ENCODE data around the gene TMEM43.

Gene TMEM43

GRCh38 chr3:14137004-14137403 is 12.2 kb downstream of the TMEM43 start:
- H3K4me3 ChIP-seq (ENCODE audit: low read depth, low read length) = no peak overlapping the region
- no peak for TF ChIP-seq CTCF (IDR thresholded peaks at IDR 0.05; ENCODE audit: low read depth, low read length, missing control alignments)
- DNase-seq (ENCODE audit: low read depth) = no peak
- in situ Hi-C loops (cut with HindIII; ENCODE audit: low sequenced_read_pairs) = no loop called here

GRCh38 chr3:14137445-14137844 is 12.6 kb downstream of the TMEM43 start:
- no peak overlapping the region for H3K4me3 ChIP-seq (ENCODE audit: low read depth, low read length)
- no peak for TF ChIP-seq CTCF (IDR thresholded peaks at IDR 0.05; ENCODE audit: low read depth, low read length, missing control alignments)
- no peak for DNase-seq (ENCODE audit: low read depth)
- in situ Hi-C loops (cut with HindIII; ENCODE audit: low sequenced_read_pairs) = no loop called here

DNA sequence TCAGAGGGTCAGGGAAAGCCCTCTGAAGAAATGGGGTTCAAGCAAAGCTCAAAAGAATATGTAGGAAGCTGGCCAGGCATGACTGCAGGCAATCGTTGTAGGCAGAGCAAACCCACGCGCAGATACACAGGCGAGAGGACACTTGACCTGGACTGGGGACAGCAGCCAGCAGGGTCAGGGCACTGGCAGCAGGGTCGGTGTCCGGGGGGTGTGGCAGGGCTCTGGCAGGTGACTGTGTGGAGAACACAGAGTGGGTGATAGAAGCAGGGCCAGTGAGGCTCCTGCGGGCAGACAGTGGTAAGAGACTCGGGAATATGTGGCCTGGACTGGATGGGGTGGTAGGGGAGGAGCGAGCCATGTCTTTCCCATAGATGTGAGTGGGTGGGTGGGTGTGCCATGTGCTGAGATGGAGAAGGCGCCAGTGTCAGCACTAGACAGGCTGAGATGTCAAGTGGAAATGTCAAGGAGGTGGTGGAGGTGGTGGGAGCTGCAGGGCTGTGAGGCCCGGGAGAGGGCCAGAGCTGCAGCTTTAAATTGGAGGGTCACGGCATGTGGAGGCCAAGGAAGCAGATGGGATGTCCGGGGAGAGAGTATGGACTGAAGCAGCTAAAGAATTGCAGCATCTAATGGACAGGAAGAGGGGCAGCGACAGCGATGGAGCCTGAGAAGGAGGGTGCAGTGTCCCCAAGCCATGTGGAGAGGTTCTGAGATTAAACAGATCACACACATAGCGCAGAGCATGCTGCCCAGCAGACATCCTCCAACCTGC is 13.4 kb downstream of the TMEM43 start:
- no peak for TF ChIP-seq CTCF (IDR thresholded peaks at IDR 0.05; ENCODE audit: low read depth, low read length, missing control alignments)
- in situ Hi-C loops (cut with HindIII; ENCODE audit: low sequenced_read_pairs) = no loop called here
- H3K4me3 ChIP-seq (ENCODE audit: low read depth, low read length) = no peak overlapping the region
- DNase-seq (ENCODE audit: low read depth) = no peak

DNA sequence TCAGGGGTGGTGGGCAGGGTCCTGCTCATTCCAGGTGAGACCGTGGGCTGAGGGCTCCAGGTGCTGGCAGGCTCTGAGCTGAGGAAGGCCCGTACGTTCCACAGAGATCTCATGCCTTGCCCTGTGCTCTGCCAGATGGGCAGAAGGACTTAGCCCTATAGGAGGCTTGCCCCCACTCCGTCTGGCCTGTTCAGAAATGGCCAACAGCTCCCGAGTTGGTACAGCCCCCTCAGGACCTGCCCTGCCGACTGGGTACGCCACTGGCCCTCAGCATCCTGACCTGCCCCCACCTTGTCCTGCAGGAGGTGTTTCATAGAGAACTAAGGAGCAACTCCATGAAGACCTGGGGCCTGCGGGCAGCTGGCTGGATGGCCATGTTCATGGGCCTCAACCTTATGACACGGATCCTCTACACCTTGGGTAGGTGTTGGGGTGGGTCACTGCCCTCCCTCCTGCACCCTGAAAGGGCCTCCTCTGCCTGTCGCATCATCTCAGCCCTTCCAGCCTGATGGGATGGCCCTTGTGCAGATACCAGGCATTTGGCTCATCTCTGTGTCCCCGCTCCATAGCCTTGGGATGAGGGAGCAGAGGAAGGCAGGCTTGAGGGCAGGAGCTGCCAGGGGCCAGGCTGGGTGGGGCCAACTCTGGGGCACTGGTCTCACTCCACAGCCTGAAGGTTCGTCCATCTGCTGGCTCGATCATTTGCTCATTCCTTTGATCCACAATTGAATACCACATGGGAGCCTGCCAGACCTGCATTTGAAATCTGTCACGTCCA is 14.2 kb downstream of the TMEM43 start:
- in situ Hi-C loops (cut with HindIII; ENCODE audit: low sequenced_read_pairs) = no loop called here
- H3K4me3 ChIP-seq (ENCODE audit: low read depth, low read length) = no peak overlapping the region
- TF ChIP-seq CTCF (IDR thresholded peaks at IDR 0.05; ENCODE audit: low read depth, low read length, missing control alignments) = no peak
- no peak for DNase-seq (ENCODE audit: low read depth)

DNA sequence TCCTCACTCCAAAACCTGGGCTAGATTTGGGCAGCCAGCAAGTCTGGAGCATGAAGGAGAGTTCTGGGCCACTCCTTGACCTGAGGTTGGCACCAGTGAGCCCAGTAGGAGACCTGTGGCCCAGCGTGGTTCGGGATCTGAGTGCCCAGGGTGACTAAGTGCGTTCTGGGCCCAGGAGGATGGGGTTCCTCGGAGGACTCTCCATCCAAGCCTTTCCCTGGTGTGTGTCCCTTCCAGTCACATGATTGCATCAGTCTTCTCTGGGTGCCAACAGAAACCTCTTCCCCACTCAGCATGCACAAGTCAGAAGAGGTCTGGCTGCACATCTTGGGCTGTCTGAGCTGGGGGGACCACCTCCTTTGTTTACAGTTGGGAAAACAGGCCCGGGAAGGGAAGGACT is 14.9 kb downstream of the TMEM43 start:
- DNase-seq (ENCODE audit: low read depth) = no peak
- in situ Hi-C loops (cut with HindIII; ENCODE audit: low sequenced_read_pairs) = no loop called here
- H3K4me3 ChIP-seq (ENCODE audit: low read depth, low read length) = no peak overlapping the region
- TF ChIP-seq CTCF (IDR thresholded peaks at IDR 0.05; ENCODE audit: low read depth, low read length, missing control alignments) = no peak

GRCh38 chr3:14140668-14141067 is 15.8 kb downstream of the TMEM43 start:
- in situ Hi-C loops (cut with HindIII; ENCODE audit: low sequenced_read_pairs) = no loop called here
- H3K4me3 ChIP-seq (ENCODE audit: low read depth, low read length) = no peak overlapping the region
- no peak for TF ChIP-seq CTCF (IDR thresholded peaks at IDR 0.05; ENCODE audit: low read depth, low read length, missing control alignments)
- no peak for DNase-seq (ENCODE audit: low read depth)
